ENCODE results near the gene HOXD3. TPM values are rescaled to one million over a fixed set of nuclear protein-coding genes. Genes with fewer than 3 reads are reported as not detected.

Gene HOXD3
- total and polyA plus RNA-seq, 4 experiments from 2014 or later = not detected

GRCh38 chr2:176130147-176130956 is 26.8 kb upstream of the HOXD3 start:
- peak overlapping the region in 7 of 8 donors; percentile 50 to 82 (median 72) for H3K4me3 Mint-ChIP-seq
- Histone ChIP-seq H3K27me3 (ENCODE audit: insufficient read depth, low read length) (peaks cover 84% of the 10 kb centered on the region), H3K27ac (ENCODE audit: low read depth, low read length) (no peak overlapping the region), H3K4me1 (ENCODE audit: insufficient read depth, low read length) (peaks cover 34% of the 10 kb centered on the region), H3K9me3 (ENCODE audit: control insufficient read depth in 1 of 2, low read length in 2 of 2) (no peaks in the 10 kb centered on the region), H3K36me3 (ENCODE audit: insufficient read depth, low read length) (no peaks in the 10 kb centered on the region), H3K4me3 (ENCODE audit: low read length in 2 of 2) (no peak overlapping the region)
- peaks cover 0 to 39% (median 14%) of the 10 kb centered on the region in 8 donors for H3K9me3 Mint-ChIP-seq
- peaks cover 15 to 48% (median 28%) of the 10 kb centered on the region in 4 donors for H3K4me1 Mint-ChIP-seq
- CTCF ChIA-PET (ENCODE audit: partially characterized antibody) = interaction anchor here (0.5 to 4.4 kb wide), 9 partner anchors 10 to 1018 kb away, joined by 3 to 32 read pairs (median 6); no protein-coding TSS in a partner anchor
- H3K27ac Mint-ChIP-seq = peak overlapping the region in 1 of 7 donors; percentile 88
- DNase-seq = peak in 1 of 5 donors; percentile 49
- peaks cover 68 to 71% of the 10 kb centered on the region in 2 donors for H3K27me3 Mint-ChIP-seq
- POLR2A ChIA-PET (ENCODE audit: partially characterized antibody) = interaction anchor here (1.0 kb wide), 1 partner anchor 35 kb away, joined by 5 read pairs; no protein-coding TSS in a partner anchor
- intact Hi-C loops (cut with micrococcal nuclease) = loop anchor here (5.0 kb wide), 1 partner anchor 128 kb away; the partner anchor contains the start of gene LNPK
- H3K36me3 Mint-ChIP-seq = peaks cover 3% of the 10 kb centered on the region in 2 donors

- H3K36me3 Mint-ChIP-seq = peaks cover 3 to 8% of the 10 kb centered on the region in 2 donors
- H3K36me3 ChIP-seq (ENCODE audit: insufficient read depth, low read length) = no peaks in the 10 kb centered on the region
- H3K4me3 Mint-ChIP-seq = peak overlapping the region; percentile 51 to 82 (median 73)
- ChIA-PET CTCF (ENCODE audit: partially characterized antibody) (interaction anchor here (0.7 to 4.4 kb wide), 12 partner anchors 9 to 1034 kb away, joined by 3 to 32 read pairs (median 5); no protein-coding TSS in a partner anchor), POLR2A (ENCODE audit: partially characterized antibody) (interaction anchor here (0.9 to 1.0 kb wide), 2 partner anchors 9 to 35 kb away, joined by 3 to 5 read pairs; no protein-coding TSS in a partner anchor)
- H3K9me3 Mint-ChIP-seq = peaks cover 0 to 41% (median 19%) of the 10 kb centered on the region in 8 donors
- H3K27me3 Mint-ChIP-seq = peaks cover 67 to 71% of the 10 kb centered on the region in 2 donors
- H3K27me3 ChIP-seq (ENCODE audit: insufficient read depth, low read length) = peaks cover 86% of the 10 kb centered on the region
- H3K27ac ChIP-seq (ENCODE audit: low read depth, low read length) = no peak overlapping the region
- no peak overlapping the region for H3K4me3 ChIP-seq (ENCODE audit: low read length in 2 of 2)
- H3K4me1 Mint-ChIP-seq = peaks cover 18 to 57% (median 36%) of the 10 kb centered on the region in 4 donors
- DNase-seq = no peak
- H3K4me1 ChIP-seq (ENCODE audit: insufficient read depth, low read length) = peaks cover 40% of the 10 kb centered on the region
- no peaks in the 10 kb centered on the region for H3K9me3 ChIP-seq (ENCODE audit: control insufficient read depth in 1 of 2, low read length in 2 of 2)
- intact Hi-C loops (cut with micrococcal nuclease) = loop anchor here (5.0 kb wide), 1 partner anchor 129 kb away; the partner anchor contains the start of gene LNPK
- peak overlapping the region in 5 of 7 donors; percentile 18 to 88 (median 72) for H3K27ac Mint-ChIP-seq
These were observed 25.9 kb upstream of the HOXD3 start for GRCh38 chr2:176130957-176131847.

GRCh38 chr2:176131848-176132158 is 25.3 kb upstream of the HOXD3 start:
- Histone ChIP-seq H3K27ac (ENCODE audit: low read depth, low read length) (no peak overlapping the region), H3K4me3 (ENCODE audit: low read length in 2 of 2) (no peak overlapping the region), H3K9me3 (ENCODE audit: control insufficient read depth in 1 of 2, low read length in 2 of 2) (no peaks in the 10 kb centered on the region), H3K36me3 (ENCODE audit: insufficient read depth, low read length) (no peaks in the 10 kb centered on the region), H3K4me1 (ENCODE audit: insufficient read depth, low read length) (peaks cover 44% of the 10 kb centered on the region), H3K27me3 (ENCODE audit: insufficient read depth, low read length) (peaks cover 86% of the 10 kb centered on the region)
- ChIA-PET CTCF (ENCODE audit: partially characterized antibody) (interaction anchor here (1.2 to 4.4 kb wide), 8 partner anchors 8 to 1033 kb away, joined by 3 to 32 read pairs (median 9); no protein-coding TSS in a partner anchor), POLR2A (ENCODE audit: partially characterized antibody) (interaction anchor here (0.9 to 1.6 kb wide), 2 partner anchors 9 to 30 kb away, joined by 3 read pairs; no protein-coding TSS in a partner anchor)
- Mint-ChIP-seq H3K27me3 (peaks cover 66 to 68% of the 10 kb centered on the region in 2 donors), H3K27ac (peak overlapping the region in 2 of 7 donors; percentile 83 to 88), H3K36me3 (peaks cover 3 to 8% of the 10 kb centered on the region in 2 donors), H3K4me1 (peaks cover 19 to 58% (median 37%) of the 10 kb centered on the region in 4 donors), H3K9me3 (peaks cover 0 to 43% (median 19%) of the 10 kb centered on the region in 8 donors), H3K4me3 (peak overlapping the region; percentile 78 to 89 (median 86))
- DNase-seq = no peak
- intact Hi-C loops (cut with micrococcal nuclease) = loop anchor here (5.0 kb wide), 1 partner anchor 130 kb away; the partner anchor contains the start of gene LNPK

GRCh38 chr2:176132205-176133171 is 24.6 kb upstream of the HOXD3 start:
- peaks cover 87% of the 10 kb centered on the region for H3K27me3 ChIP-seq (ENCODE audit: insufficient read depth, low read length)
- peaks cover 0 to 45% (median 22%) of the 10 kb centered on the region in 8 donors for H3K9me3 Mint-ChIP-seq
- CTCF ChIA-PET (ENCODE audit: partially characterized antibody) = interaction anchor here (0.7 to 4.4 kb wide), 10 partner anchors 8 to 1032 kb away, joined by 3 to 32 read pairs (median 6); no protein-coding TSS in a partner anchor
- peak in 2 of 5 donors; percentile 34 to 38 for DNase-seq
- POLR2A ChIA-PET (ENCODE audit: partially characterized antibody) = interaction anchor here (1.6 kb wide), 1 partner anchor 29 kb away, joined by 3 read pairs; no protein-coding TSS in a partner anchor
- peaks cover 3 to 8% of the 10 kb centered on the region in 2 donors for H3K36me3 Mint-ChIP-seq
- H3K36me3 ChIP-seq (ENCODE audit: insufficient read depth, low read length) = no peaks in the 10 kb centered on the region
- peaks cover 21 to 58% (median 40%) of the 10 kb centered on the region in 4 donors for H3K4me1 Mint-ChIP-seq
- intact Hi-C loops (cut with micrococcal nuclease) = loop anchor here (5.0 kb wide), 1 partner anchor 130 kb away; the partner anchor contains the start of gene LNPK
- H3K27ac ChIP-seq (ENCODE audit: low read depth, low read length) = no peak overlapping the region
- peak overlapping the region; percentile 78 to 89 (median 86) for H3K4me3 Mint-ChIP-seq
- H3K4me3 ChIP-seq (ENCODE audit: low read length in 2 of 2) = peak overlapping the region; percentile 25 to 38
- H3K9me3 ChIP-seq (ENCODE audit: control insufficient read depth in 1 of 2, low read length in 2 of 2) = no peaks in the 10 kb centered on the region
- peaks cover 64 to 72% of the 10 kb centered on the region in 2 donors for H3K27me3 Mint-ChIP-seq
- peaks cover 49% of the 10 kb centered on the region for H3K4me1 ChIP-seq (ENCODE audit: insufficient read depth, low read length)
- peak overlapping the region in 3 of 7 donors; percentile 30 to 83 (median 52) for H3K27ac Mint-ChIP-seq

DNA sequence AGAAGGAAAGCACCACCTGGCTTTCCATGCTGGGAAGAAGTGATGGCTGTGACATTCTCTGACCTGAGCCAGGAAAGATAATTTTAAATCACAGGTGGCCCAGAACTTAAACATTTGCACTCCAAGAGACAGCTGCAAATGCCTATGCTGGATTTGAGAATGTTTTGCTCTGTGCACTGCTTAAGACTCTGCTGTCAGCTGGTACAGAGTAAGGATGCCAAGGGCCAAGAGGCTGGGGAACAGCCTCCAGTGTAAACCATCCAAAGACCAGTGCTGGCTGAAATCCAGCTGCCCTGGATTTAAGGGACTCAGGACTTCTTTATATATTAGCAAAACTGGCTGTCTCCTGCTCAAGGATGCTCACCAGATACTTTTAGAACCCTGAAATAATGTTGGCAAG is 23.7 kb upstream of the HOXD3 start:
- H3K4me3 Mint-ChIP-seq = no peak overlapping the region
- H3K27me3 ChIP-seq (ENCODE audit: insufficient read depth, low read length) = peaks cover 87% of the 10 kb centered on the region
- DNase-seq = no peak
- H3K27me3 Mint-ChIP-seq = peaks cover 65 to 73% of the 10 kb centered on the region in 2 donors
- H3K9me3 Mint-ChIP-seq = peaks cover 0 to 39% (median 29%) of the 10 kb centered on the region in 8 donors
- H3K36me3 ChIP-seq (ENCODE audit: insufficient read depth, low read length) = no peaks in the 10 kb centered on the region
- H3K27ac ChIP-seq (ENCODE audit: low read depth, low read length) = no peak overlapping the region
- H3K4me1 ChIP-seq (ENCODE audit: insufficient read depth, low read length) = peaks cover 46% of the 10 kb centered on the region
- H3K4me1 Mint-ChIP-seq = peaks cover 17 to 59% (median 37%) of the 10 kb centered on the region in 4 donors
- intact Hi-C loops (cut with micrococcal nuclease) = loop anchor here (5.0 kb wide), 1 partner anchor 131 kb away; the partner anchor contains the start of gene LNPK
- H3K27ac Mint-ChIP-seq = peak overlapping the region in 1 of 7 donors; percentile 52
- CTCF ChIA-PET (ENCODE audit: partially characterized antibody) = interaction anchor here (1.1 to 4.4 kb wide), 5 partner anchors 321 to 1015 kb away, joined by 3 to 32 read pairs (median 4); no protein-coding TSS in a partner anchor
- H3K36me3 Mint-ChIP-seq = peaks cover 1 to 8% of the 10 kb centered on the region in 2 donors
- no peaks in the 10 kb centered on the region for H3K9me3 ChIP-seq (ENCODE audit: control insufficient read depth in 1 of 2, low read length in 2 of 2)
- POLR2A ChIA-PET (ENCODE audit: partially characterized antibody) = interaction anchor here (1.6 kb wide), 1 partner anchor 29 kb away, joined by 3 read pairs; no protein-coding TSS in a partner anchor
- H3K4me3 ChIP-seq (ENCODE audit: low read length in 2 of 2) = no peak overlapping the region

Measured in CD4-positive, alpha-beta memory T cell (primary cell).